Peyer's patch (tissue), 4 donors: ENCODE data around the gene CERS4. TPM values are rescaled to one million over a fixed set of nuclear protein-coding genes. Genes with fewer than 3 reads are reported as not detected.
A peak's percentile ranks its signal among the peaks of the same experiment; 100 is the strongest.

Experiments
- DNase-seq, 3 donors: peaks; one replicate each; pipeline ENCODE4 v3.0.0-alpha.2; 2017 to 2019
- H3K27ac ChIP-seq, 4 donors: fragments of 200-600 bp; sonication (generic); one replicate each; pipeline ENCODE4 v1.5.1; 2016 to 2019
- H3K27me3 ChIP-seq, 2 donors: fragments of 200-600 bp; sonication (generic); one replicate each; pipeline ENCODE4 v1.5.1; 2019
- H3K36me3 ChIP-seq, 3 donors: fragments of 200-600 bp; sonication (generic); one replicate each; pipeline ENCODE4 v1.5.1; 2016 to 2019
- H3K4me1 ChIP-seq, 4 donors: fragments of 200-600 bp; sonication (generic); one replicate each; pipeline ENCODE4 v1.5.1; 2016 to 2019
- H3K4me3 ChIP-seq, 4 donors: fragments of 200-600 bp; sonication (generic); 1 replicate in 3 of 4; 2 replicates in 1 of 4; pipeline ENCODE4 v1.5.1; 2016 to 2019; ENCODE audit warnings: mild to moderate bottlenecking in 1 of 4
- H3K9me3 ChIP-seq, 4 donors: fragments of 200-600 bp; sonication (generic); one replicate each; pipeline ENCODE4 v1.5.1; 2016 to 2019; ENCODE audit warnings: mild to moderate bottlenecking in 1 of 4
- CTCF ChIP-seq, 6 experiments: fragments of 450-650 bp in 4 of 6; fragments of 200-600 bp in 2 of 6; sonication (generic) in 1 of 6; IDR thresholded peaks; one replicate each; pipeline ENCODE4 v1.5.1; 2017 to 2019; ENCODE audit warnings: antibody characterized with exemption in 6 of 6, mild to moderate bottlenecking in 3 of 6, moderate library complexity in 1 of 6
- POLR2A ChIP-seq, 2 donors: fragments of 450-650 bp; IDR thresholded peaks; one replicate each; pipeline ENCODE4 v1.5.1; 2017; ENCODE audit warnings: antibody characterized with exemption in 2 of 2, mild to moderate bottlenecking in 2 of 2, moderate library complexity in 2 of 2
- total RNA-seq, 4 donors: library from RNA; depleted of rRNA; stranded (reverse); fragments of >200 nt; gene quantifications; one replicate each; pipeline ENCODE4 v1.1.0, GENCODE V29; 2016

CERS4 gene
- total RNA-seq, 4 donors from 2014 or later, result 6.8 to 41.3 (median 11.7) TPM

- Histone ChIP-seq H3K27me3 (no peaks in the 10 kb centered on the region), H3K4me1 (peaks cover 2 to 16% (median 13%) of the 10 kb centered on the region in 4 donors), H3K9me3 (no peaks in the 10 kb centered on the region), H3K36me3 (no peaks in the 10 kb centered on the region), H3K4me3 (peak overlapping the region; percentile 57 to 95 (median 63)), H3K27ac (peak overlapping the region; percentile 72 to 95 (median 80))
- DNase-seq, result peak in 2 of 3 donors; percentile 63 to 86
- TF ChIP-seq POLR2A (IDR thresholded peaks at IDR 0.05), result no peak
- no peak for TF ChIP-seq CTCF (IDR thresholded peaks at IDR 0.05)
Observed at GRCh38 chr19:8209462-8210378, 550 bp downstream of the CERS4 start.

- DNase-seq, result peak in 2 of 3 donors; percentile 47 to 51
- Histone ChIP-seq H3K9me3 (no peaks in the 10 kb centered on the region), H3K36me3 (no peaks in the 10 kb centered on the region), H3K27ac (peak overlapping the region in 3 of 4 donors; percentile 78 to 95 (median 83)), H3K27me3 (no peaks in the 10 kb centered on the region), H3K4me1 (peaks cover 2 to 16% (median 13%) of the 10 kb centered on the region in 4 donors), H3K4me3 (peak overlapping the region; percentile 57 to 95 (median 63))
- TF ChIP-seq CTCF (IDR thresholded peaks at IDR 0.05) (no peak), POLR2A (IDR thresholded peaks at IDR 0.05) (no peak)
Observed at GRCh38 chr19:8210421-8211101, 1.4 kb downstream of the CERS4 start.

GRCh38 chr19:8212212-8212611 is 3.0 kb downstream of the CERS4 start:
- Histone ChIP-seq H3K27me3 (no peaks in the 10 kb centered on the region), H3K9me3 (no peaks in the 10 kb centered on the region), H3K27ac (no peak overlapping the region), H3K4me1 (peaks cover 2 to 16% (median 13%) of the 10 kb centered on the region in 4 donors), H3K36me3 (no peaks in the 10 kb centered on the region), H3K4me3 (no peak overlapping the region)
- no peak for DNase-seq
- no peak for TF ChIP-seq POLR2A (IDR thresholded peaks at IDR 0.05)
- no peak for TF ChIP-seq CTCF (IDR thresholded peaks at IDR 0.05)

GRCh38 chr19:8212916-8213315 is 3.7 kb downstream of the CERS4 start:
- Histone ChIP-seq H3K27ac (no peak overlapping the region), H3K4me3 (no peak overlapping the region), H3K9me3 (no peaks in the 10 kb centered on the region), H3K36me3 (no peaks in the 10 kb centered on the region), H3K27me3 (no peaks in the 10 kb centered on the region), H3K4me1 (peaks cover 2 to 16% (median 13%) of the 10 kb centered on the region in 4 donors)
- no peak for TF ChIP-seq CTCF (IDR thresholded peaks at IDR 0.05)
- TF ChIP-seq POLR2A (IDR thresholded peaks at IDR 0.05), result no peak
- no peak for DNase-seq

GRCh38 chr19:8213827-8214672 is 4.9 kb downstream of the CERS4 start:
- no peak overlapping the region for H3K4me3 ChIP-seq
- H3K27ac ChIP-seq, result no peak overlapping the region
- no peaks in the 10 kb centered on the region for H3K9me3 ChIP-seq
- no peaks in the 10 kb centered on the region for H3K36me3 ChIP-seq
- TF ChIP-seq POLR2A (IDR thresholded peaks at IDR 0.05) (no peak), CTCF (IDR thresholded peaks at IDR 0.05) (no peak)
- DNase-seq, result no peak
- no peaks in the 10 kb centered on the region for H3K27me3 ChIP-seq
- peaks cover 0 to 10% (median 6%) of the 10 kb centered on the region in 4 donors for H3K4me1 ChIP-seq
